SK-N-MC (cell line): Measurements from ENCODE around the gene DENND1B.

ENCODE experiments used
- EZH2 ChIP-seq: fragments of 200-600 bp; sonication (generic); IDR thresholded peaks from one replicate; pipeline ENCODE4 v1.6.1; 2017; ENCODE audit warnings: antibody characterized with exemption
- POLR2AphosphoS5 ChIP-seq: IDR thresholded peaks from 2 replicates; pipeline ENCODE4 v1.6.1; 2012; ENCODE audit warnings: mild to moderate bottlenecking, low read depth, low read length, borderline replicate concordance

- TF ChIP-seq POLR2AphosphoS5 (no peak), EZH2 (no peak)
Observed at GRCh38 chr1:197775282-197776262, at the start of gene DENND1B.
